ENCODE results near the gene SLC17A9. TPM values are rescaled to one million over a fixed set of nuclear protein-coding genes. Genes with fewer than 3 reads are reported as not detected.
"Not testable (repeated sequence)": the region's sequence is repeated elsewhere in the genome, so short reads cannot be mapped to it uniquely, and the experiment has no call there.

The SLC17A9 gene
- total and polyA plus RNA-seq, 10 of the 15 experiments (the other 5 are each of a cell fraction or from before 2014, with no cell fraction given), result 0.72 to 74.1 (median 29.4) TPM

DNA sequence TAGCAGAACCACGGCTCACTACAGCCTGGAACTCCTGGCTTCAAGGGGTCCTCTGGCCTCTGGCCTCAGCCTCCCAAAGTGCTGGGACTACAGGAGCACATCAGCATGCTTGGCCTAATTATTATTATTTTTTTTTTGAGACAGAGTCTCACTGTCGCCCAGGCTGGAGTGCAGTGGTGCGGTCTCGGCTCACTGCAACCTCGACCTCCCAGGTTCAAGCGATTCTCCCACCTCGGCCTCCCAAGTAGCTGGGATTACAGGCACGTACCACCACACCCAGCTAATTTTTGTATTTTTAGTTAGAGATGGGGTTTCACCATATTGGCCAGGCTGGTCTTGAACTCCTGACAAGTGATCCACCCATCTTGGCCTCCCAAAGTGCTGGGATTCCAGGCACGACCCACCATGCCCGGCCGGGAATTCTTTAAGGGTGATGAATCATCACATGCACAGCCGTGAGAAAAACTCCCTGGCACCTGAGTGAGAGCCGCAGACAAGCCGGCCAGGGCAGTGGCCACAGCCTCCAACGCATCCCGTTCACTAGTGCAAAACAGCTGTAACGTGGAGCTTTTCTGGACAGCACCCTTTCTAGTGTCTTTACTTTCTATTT lies 29.3 kb upstream of the SLC17A9 start:
- POLR2A ChIA-PET, result interaction anchor here (1.8 kb wide), 1 partner anchor 31 kb away, joined by 6 read pairs; no protein-coding TSS in a partner anchor
- SMC1A ChIA-PET (ENCODE audit: uncharacterized antibody, unreplicated experiment), result interaction anchor here (1.0 to 1.2 kb wide), 2 partner anchors 11 to 15 kb away, joined by 3 to 4 read pairs; no protein-coding TSS in a partner anchor
- H3K9ac ChIP-seq (ENCODE audit: control insufficient read depth, insufficient read depth, low read length); ATAC-seq; in situ Hi-C loops (cut with MboI); intact Hi-C loops (cut with micrococcal nuclease; ENCODE audit: unreplicated experiment); H3K36me3 ChIP-seq (ENCODE audit: control insufficient read depth in 2 of 2, insufficient read depth in 2 of 2, low read length in 1 of 2); DNase-seq (ENCODE audit: low read depth, low spot score); H3K9me3 ChIP-seq (replicated peaks; ENCODE audit: control insufficient read depth, insufficient read depth, low read length); FAIRE-seq; H2AFZ ChIP-seq (ENCODE audit: control insufficient read depth, low read depth, low read length); RAD21 ChIA-PET (ENCODE audit: unreplicated experiment); H3K27me3 ChIP-seq (replicated peaks in 1 of 2; ENCODE audit: control insufficient read depth in 2 of 2, insufficient read depth in 2 of 2, low read length in 1 of 2); BruUV-seq (replicated peaks): not testable (repeated sequence)
- CTCF ChIA-PET, result interaction anchor here (0.7 to 12.5 kb wide), 5 partner anchors 10 to 30 kb away, joined by 3 to 92 read pairs (median 3); no protein-coding TSS in a partner anchor
- peaks cover 47% of the 10 kb centered on the region for H3K4me1 ChIP-seq (ENCODE audit: control insufficient read depth, insufficient read depth, low read length)
- 0 out of 2 replicates have a peak overlapping the region, but pooled peaks have one; percentile 11 for H3K27ac ChIP-seq (ENCODE audit: control insufficient read depth, insufficient read depth)
- peaks cover 98% of the 10 kb centered on the region for H3K79me2 ChIP-seq (ENCODE audit: control insufficient read depth, insufficient read depth, low read length)
- H3K4me3 ChIP-seq, result peak overlapping the region; percentile 48
- 41% methylated on average over 17 of the region's 17 CpGs for WGBS (ENCODE audit: insufficient coverage, insufficient replicate concordance, low lambda C conversion rate, missing lambda C conversion rate)
- H3K4me2 ChIP-seq (ENCODE audit: control insufficient read depth, insufficient read depth), result peak overlapping the region; percentile 75
- H4K20me1 ChIP-seq (ENCODE audit: control insufficient read depth, insufficient read depth), result peaks cover 19% of the 10 kb centered on the region

GRCh38 chr20:62923669-62924441 lies 28.7 kb upstream of the SLC17A9 start:
- in situ Hi-C loops (cut with MboI), result no loop called here
- CTCF ChIA-PET, result interaction anchor here (0.9 to 12.5 kb wide), 8 partner anchors 11 to 88 kb away, joined by 3 to 92 read pairs (median 5); no protein-coding TSS in a partner anchor
- intact Hi-C loops (cut with micrococcal nuclease; ENCODE audit: unreplicated experiment), result no loop called here
- RAD21 ChIA-PET (ENCODE audit: unreplicated experiment), result interaction anchor here (0.5 to 1.8 kb wide), 6 partner anchors 11 to 466 kb away, joined by 3 to 5 read pairs (median 4); no protein-coding TSS in a partner anchor
- WGBS (ENCODE audit: insufficient coverage, insufficient replicate concordance, low lambda C conversion rate, missing lambda C conversion rate), result 35% methylated on average over 7 of the region's 7 CpGs
- Histone ChIP-seq H4K20me1 (ENCODE audit: control insufficient read depth, insufficient read depth) (peaks cover 17% of the 10 kb centered on the region), H3K27me3 (replicated peaks in 1 of 2; ENCODE audit: control insufficient read depth in 2 of 2, insufficient read depth in 2 of 2, low read length in 1 of 2) (no peaks in the 10 kb centered on the region), H3K36me3 (ENCODE audit: control insufficient read depth in 2 of 2, insufficient read depth in 2 of 2, low read length in 1 of 2) (no peaks in the 10 kb centered on the region; a peak in 2 of 4 replicates), H3K4me3 (peak overlapping the region; percentile 64), H3K9me3 (replicated peaks; ENCODE audit: control insufficient read depth, insufficient read depth, low read length) (no peaks in the 10 kb centered on the region), H3K9ac (ENCODE audit: control insufficient read depth, insufficient read depth, low read length) (no peak overlapping the region; the same call in 1 of the 2 replicates), H3K27ac (ENCODE audit: control insufficient read depth, insufficient read depth) (no peak overlapping the region), H3K4me1 (ENCODE audit: control insufficient read depth, insufficient read depth, low read length) (peaks cover 41% of the 10 kb centered on the region), H3K79me2 (ENCODE audit: control insufficient read depth, insufficient read depth, low read length) (peaks cover 98% of the 10 kb centered on the region), H3K4me2 (ENCODE audit: control insufficient read depth, insufficient read depth) (peak overlapping the region; percentile 96), H2AFZ (ENCODE audit: control insufficient read depth, low read depth, low read length) (no peak overlapping the region)
- no TSS peak for BruUV-seq (replicated peaks)
- POLR2A ChIA-PET, result interaction anchor here (0.7 to 5.4 kb wide), 6 partner anchors 8 to 89 kb away, joined by 4 to 59 read pairs (median 5); partner anchors contain the start of gene GID8
- SMC1A ChIA-PET (ENCODE audit: uncharacterized antibody, unreplicated experiment), result interaction anchor here (1.0 to 2.1 kb wide), 8 partner anchors 9 to 49 kb away, joined by 3 to 5 read pairs (median 4); partner anchors contain the start of gene GID8
- DNase-seq (ENCODE audit: low read depth, low spot score) (no peak), ATAC-seq (no peak), FAIRE-seq (no peak)
- TF ChIP-seq, protein P1, sequence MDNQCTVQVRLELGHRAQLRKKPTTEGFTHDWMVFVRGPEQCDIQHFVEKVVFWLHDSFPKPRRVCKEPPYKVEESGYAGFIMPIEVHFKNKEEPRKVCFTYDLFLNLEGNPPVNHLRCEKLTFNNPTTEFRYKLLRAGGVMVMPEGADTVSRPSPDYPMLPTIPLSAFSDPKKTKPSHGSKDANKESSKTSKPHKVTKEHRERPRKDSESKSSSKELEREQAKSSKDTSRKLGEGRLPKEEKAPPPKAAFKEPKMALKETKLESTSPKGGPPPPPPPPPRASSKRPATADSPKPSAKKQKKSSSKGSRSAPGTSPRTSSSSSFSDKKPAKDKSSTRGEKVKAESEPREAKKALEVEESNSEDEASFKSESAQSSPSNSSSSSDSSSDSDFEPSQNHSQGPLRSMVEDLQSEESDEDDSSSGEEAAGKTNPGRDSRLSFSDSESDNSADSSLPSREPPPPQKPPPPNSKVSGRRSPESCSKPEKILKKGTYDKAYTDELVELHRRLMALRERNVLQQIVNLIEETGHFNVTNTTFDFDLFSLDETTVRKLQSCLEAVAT (IDR thresholded peaks at IDR 0.05), result peak; percentile 37; the same call in 1 of the 2 replicates
- TF ChIP-seq ZNF207 (IDR thresholded peaks at IDR 0.05; ENCODE audit: borderline replicate concordance) (no peak), IRF3 (IDR thresholded peaks at IDR 0.05) (no peak), MTA2 (IDR thresholded peaks at IDR 0.05; ENCODE audit: low read depth) (0 out of 2 replicates have a peak, but pooled peaks have one; percentile 17)
